Measurements from ENCODE around the gene SKOR1. TPM values are rescaled to one million over a fixed set of nuclear protein-coding genes. Genes with fewer than 3 reads are reported as not detected.

The SKOR1 gene
- total and polyA plus RNA-seq, 5 donors = 0.11 to 0.28 (median 0.18) TPM

- WGBS = 56% methylated on average over 4 of the region's 4 CpGs
- intact Hi-C loops (cut with DNase I) = no loop called here
- Histone ChIP-seq H3K4me3 (ENCODE audit: low read length) (no peak overlapping the region), H3K9me3 (ENCODE audit: control insufficient read depth, low read length) (no peaks in the 10 kb centered on the region), H3K27me3 (ENCODE audit: control insufficient read depth, insufficient read depth) (no peaks in the 10 kb centered on the region), H3K4me1 (ENCODE audit: control insufficient read depth, insufficient read depth, low read length) (no peaks in the 10 kb centered on the region), H3K27ac (ENCODE audit: low read length) (peak overlapping the region; percentile 52)
- DNase-seq = peak in 1 of 3 donors; percentile 43
- ATAC-seq = peak; percentile 33 to 89
These were observed 28.8 kb upstream of the SKOR1 start for GRCh38 chr15:67796196-67797127.

GRCh38 chr15:67799801-67800205 is 25.5 kb upstream of the SKOR1 start:
- no peak overlapping the region for H3K4me3 ChIP-seq (ENCODE audit: low read length)
- intact Hi-C loops (cut with DNase I) = no loop called here
- no peak for DNase-seq
- no peak for ATAC-seq
- H3K27ac ChIP-seq (ENCODE audit: low read length) = no peak overlapping the region
- peaks cover 3% of the 10 kb centered on the region for H3K4me1 ChIP-seq (ENCODE audit: control insufficient read depth, insufficient read depth, low read length)
- WGBS = 49% methylated on average over 6 of the region's 6 CpGs
- H3K9me3 ChIP-seq (ENCODE audit: control insufficient read depth, low read length) = no peaks in the 10 kb centered on the region
- H3K27me3 ChIP-seq (ENCODE audit: control insufficient read depth, insufficient read depth) = no peaks in the 10 kb centered on the region

GRCh38 chr15:67801142-67801541 is 24.2 kb upstream of the SKOR1 start:
- WGBS = 97% methylated on average over 2 of the region's 2 CpGs
- Histone ChIP-seq H3K4me3 (ENCODE audit: low read length) (no peak overlapping the region), H3K27ac (ENCODE audit: low read length) (no peak overlapping the region), H3K27me3 (ENCODE audit: control insufficient read depth, insufficient read depth) (no peaks in the 10 kb centered on the region), H3K9me3 (ENCODE audit: control insufficient read depth, low read length) (no peaks in the 10 kb centered on the region), H3K4me1 (ENCODE audit: control insufficient read depth, insufficient read depth, low read length) (peaks cover 3% of the 10 kb centered on the region)
- intact Hi-C loops (cut with DNase I) = no loop called here
- DNase-seq (no peak), ATAC-seq (no peak)

GRCh38 chr15:67801926-67802914 is 23.1 kb upstream of the SKOR1 start:
- H3K27ac ChIP-seq (ENCODE audit: low read length) = no peak overlapping the region
- H3K4me3 ChIP-seq (ENCODE audit: low read length) = no peak overlapping the region
- no peaks in the 10 kb centered on the region for H3K9me3 ChIP-seq (ENCODE audit: control insufficient read depth, low read length)
- H3K4me1 ChIP-seq (ENCODE audit: control insufficient read depth, insufficient read depth, low read length) = peaks cover 3% of the 10 kb centered on the region
- ATAC-seq (no peak), DNase-seq (no peak)
- H3K27me3 ChIP-seq (ENCODE audit: control insufficient read depth, insufficient read depth) = no peaks in the 10 kb centered on the region
- WGBS = 87% methylated on average over 19 of the region's 19 CpGs
- intact Hi-C loops (cut with DNase I) = no loop called here

GRCh38 chr15:67803299-67803698 is 22.0 kb upstream of the SKOR1 start:
- peaks cover 3% of the 10 kb centered on the region for H3K4me1 ChIP-seq (ENCODE audit: control insufficient read depth, insufficient read depth, low read length)
- no peaks in the 10 kb centered on the region for H3K9me3 ChIP-seq (ENCODE audit: control insufficient read depth, low read length)
- H3K27ac ChIP-seq (ENCODE audit: low read length) = no peak overlapping the region
- ATAC-seq = no peak
- 71% methylated on average over 3 of the region's 3 CpGs for WGBS
- no peak for DNase-seq
- no peak overlapping the region for H3K4me3 ChIP-seq (ENCODE audit: low read length)
- H3K27me3 ChIP-seq (ENCODE audit: control insufficient read depth, insufficient read depth) = no peaks in the 10 kb centered on the region
- intact Hi-C loops (cut with DNase I) = no loop called here

- Histone ChIP-seq H3K27ac (ENCODE audit: low read length) (no peak overlapping the region), H3K9me3 (ENCODE audit: control insufficient read depth, low read length) (no peaks in the 10 kb centered on the region), H3K4me1 (ENCODE audit: control insufficient read depth, insufficient read depth, low read length) (peaks cover 3% of the 10 kb centered on the region), H3K4me3 (ENCODE audit: low read length) (no peak overlapping the region), H3K27me3 (ENCODE audit: control insufficient read depth, insufficient read depth) (no peaks in the 10 kb centered on the region)
- intact Hi-C loops (cut with DNase I) = no loop called here
- peak in 1 of 2 donors; percentile 24 for ATAC-seq
- DNase-seq = peak in 1 of 3 donors; percentile 41
- 68% methylated on average over 27 of the region's 27 CpGs for WGBS
These were observed 21.1 kb upstream of the SKOR1 start for GRCh38 chr15:67803996-67804843.

GRCh38 chr15:67805008-67805665 is 20.2 kb upstream of the SKOR1 start:
- no peaks in the 10 kb centered on the region for H3K9me3 ChIP-seq (ENCODE audit: control insufficient read depth, low read length)
- H3K27me3 ChIP-seq (ENCODE audit: control insufficient read depth, insufficient read depth) = no peaks in the 10 kb centered on the region
- no peak for DNase-seq
- peaks cover 3% of the 10 kb centered on the region for H3K4me1 ChIP-seq (ENCODE audit: control insufficient read depth, insufficient read depth, low read length)
- 83% methylated on average over 17 of the region's 17 CpGs for WGBS
- H3K4me3 ChIP-seq (ENCODE audit: low read length) = no peak overlapping the region
- peak in 1 of 2 donors; percentile 10 for ATAC-seq
- intact Hi-C loops (cut with DNase I) = no loop called here
- no peak overlapping the region for H3K27ac ChIP-seq (ENCODE audit: low read length)

- intact Hi-C loops (cut with DNase I) = no loop called here
- ATAC-seq = no peak
- no peak for DNase-seq
- Histone ChIP-seq H3K27ac (ENCODE audit: low read length) (no peak overlapping the region), H3K4me3 (ENCODE audit: low read length) (no peak overlapping the region), H3K4me1 (ENCODE audit: control insufficient read depth, insufficient read depth, low read length) (peaks cover 3% of the 10 kb centered on the region), H3K9me3 (ENCODE audit: control insufficient read depth, low read length) (no peaks in the 10 kb centered on the region), H3K27me3 (ENCODE audit: control insufficient read depth, insufficient read depth) (no peaks in the 10 kb centered on the region)
- WGBS = 90% methylated on average over 16 of the region's 16 CpGs
These were observed 19.4 kb upstream of the SKOR1 start for GRCh38 chr15:67805666-67806516.

- Histone ChIP-seq H3K27me3 (ENCODE audit: control insufficient read depth, insufficient read depth) (no peaks in the 10 kb centered on the region), H3K4me3 (ENCODE audit: low read length) (no peak overlapping the region), H3K9me3 (ENCODE audit: control insufficient read depth, low read length) (no peaks in the 10 kb centered on the region), H3K27ac (ENCODE audit: low read length) (no peak overlapping the region), H3K4me1 (ENCODE audit: control insufficient read depth, insufficient read depth, low read length) (peaks cover 3% of the 10 kb centered on the region)
- DNase-seq (no peak), ATAC-seq (no peak)
- whole genome bisulfite sequencing = 97% methylated on average over 18 of the region's 18 CpGs
- intact Hi-C loops (cut with DNase I) = no loop called here
These were observed 18.8 kb upstream of the SKOR1 start for GRCh38 chr15:67806536-67806935.
